HEK293T (cell line): ENCODE results near the gene WDFY1.

Source experiments
- CTCF ChIA-PET: fragments of 350-600 bp; formaldehyde crosslinking; extraction: SDS; loops from one replicate; lab custom pipeline; 2021; ENCODE audit warnings: antibody characterized with exemption, inconsistent platforms; lab: Yijun Ruan, JAX
- POLR2A ChIA-PET: fragments of 350-600 bp; formaldehyde crosslinking; extraction: SDS; loops from one replicate; lab custom pipeline; 2020; ENCODE audit warnings: antibody characterized with exemption, inconsistent platforms; lab: Yijun Ruan, JAX
- DNase-seq: peaks from one replicate; pipeline ENCODE4 v3.0.0; 2012; ENCODE audit warnings: mixed read lengths; ENCODE audit errors: extremely low spot score
- ARNT ChIP-seq: fragments of 450-650 bp; IDR thresholded peaks from 2 replicates; pipeline ENCODE4 v1.6.1; 2017; ENCODE audit warnings: mild to moderate bottlenecking
- BHLHE40 ChIP-seq: fragments of 450-650 bp; IDR thresholded peaks from 2 replicates; pipeline ENCODE4 v1.6.1; 2016; ENCODE audit warnings: mild to moderate bottlenecking, moderate library complexity, borderline replicate concordance
- CTBP1 ChIP-seq: fragments of 450-650 bp; IDR thresholded peaks from 2 replicates; pipeline ENCODE4 v1.6.1; 2016; ENCODE audit warnings: borderline replicate concordance
- ELF4 ChIP-seq: fragments of 450-650 bp; IDR thresholded peaks from 2 replicates; pipeline ENCODE4 v1.6.1; 2017; ENCODE audit warnings: antibody characterized with exemption
- FOXA1 ChIP-seq: fragments of 450-650 bp; IDR thresholded peaks from 2 replicates; pipeline ENCODE4 v1.6.1; 2016; ENCODE audit warnings: mild to moderate bottlenecking
- FOXK2 ChIP-seq: fragments of 450-650 bp; IDR thresholded peaks from 2 replicates; pipeline ENCODE4 v1.6.1; 2016; ENCODE audit warnings: mild to moderate bottlenecking
- FOXM1 ChIP-seq: fragments of 450-650 bp; IDR thresholded peaks from 2 replicates; pipeline ENCODE4 v1.6.1; 2017; ENCODE audit warnings: mild to moderate bottlenecking, borderline replicate concordance
- HDGF ChIP-seq: fragments of 450-650 bp; IDR thresholded peaks from 2 replicates; pipeline ENCODE4 v1.6.1; 2017; ENCODE audit warnings: antibody characterized with exemption, borderline replicate concordance
- L3MBTL2 ChIP-seq: fragments of 450-650 bp; conservative IDR thresholded peaks from 2 replicates; pipeline ENCODE4 v1.6.1; 2016; ENCODE audit warnings: mild to moderate bottlenecking
- LEF1 ChIP-seq: fragments of 450-650 bp; IDR thresholded peaks from 2 replicates; pipeline ENCODE4 v1.6.1; 2017; ENCODE audit warnings: mild to moderate bottlenecking, borderline replicate concordance
- NFRKB ChIP-seq: fragments of 450-650 bp; IDR thresholded peaks from 2 replicates; pipeline ENCODE4 v1.6.1; 2016; ENCODE audit warnings: mild to moderate bottlenecking, moderate library complexity
- SP1 ChIP-seq: fragments of 450-650 bp; IDR thresholded peaks from 2 replicates; pipeline ENCODE4 v1.6.1; 2017
- SUZ12 ChIP-seq: fragments of 450-650 bp; IDR thresholded peaks from 2 replicates; pipeline ENCODE4 v1.6.1; 2016; ENCODE audit warnings: mild to moderate bottlenecking
- TARDBP ChIP-seq: fragments of 450-650 bp; IDR thresholded peaks from 2 replicates; pipeline ENCODE4 v1.6.1; 2016
- ZNF384 ChIP-seq: fragments of 450-650 bp; IDR thresholded peaks from 2 replicates; pipeline ENCODE4 v1.6.1; 2016
- TF ChIP-seq, protein P1 (sequence below): fragments of 450-650 bp; IDR thresholded peaks from 2 replicates; pipeline ENCODE4 v1.6.1; 2016

The WDFY1 gene

DNA sequence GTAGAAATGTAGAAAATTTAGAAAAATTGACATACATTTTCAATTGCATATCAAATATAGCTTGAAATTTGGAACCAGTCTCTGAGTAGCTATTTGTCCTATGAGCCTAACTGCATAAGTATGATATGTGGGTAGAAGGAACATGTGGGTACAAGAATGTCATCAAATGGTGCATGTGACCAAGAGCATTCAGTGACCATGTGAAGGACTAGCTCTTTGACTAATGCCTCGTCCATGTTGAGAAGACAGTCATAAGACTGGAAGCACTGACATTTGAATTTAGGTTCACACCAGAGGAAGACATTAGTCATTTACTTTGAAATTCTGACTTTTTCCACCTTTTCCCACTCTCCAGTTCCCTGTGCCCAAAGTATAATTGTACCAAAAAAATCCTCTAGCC is 24.7 kb upstream of the WDFY1 start:
- no peak for DNase-seq
- POLR2A ChIA-PET, result no interaction called here
- TF ChIP-seq L3MBTL2, result no peak
- CTCF ChIA-PET, result interaction anchor here (0.9 to 2.7 kb wide), 9 partner anchors 8 to 399 kb away, joined by 3 to 23 read pairs (median 4); no protein-coding TSS in a partner anchor

GRCh38 chr2:223969315-223969714 is 24.2 kb upstream of the WDFY1 start:
- POLR2A ChIA-PET, result no interaction called here

GRCh38 chr2:223967981-223968380 is 22.8 kb upstream of the WDFY1 start:
- ChIA-PET POLR2A (no interaction called here), CTCF (no interaction called here)

More at GRCh38 chr2:223969315-223969714, 24.2 kb upstream of the WDFY1 start:
- CTCF ChIA-PET, result interaction anchor here (1.2 to 2.7 kb wide), 7 partner anchors 8 to 400 kb away, joined by 3 to 23 read pairs (median 6); no protein-coding TSS in a partner anchor
- DNase-seq, result no peak
- TF ChIP-seq BHLHE40 (no peak), L3MBTL2 (no peak), ELF4 (no peak), ZNF384 (no peak), ARNT (no peak), FOXK2 (no peak)
- TF ChIP-seq, protein P1, sequence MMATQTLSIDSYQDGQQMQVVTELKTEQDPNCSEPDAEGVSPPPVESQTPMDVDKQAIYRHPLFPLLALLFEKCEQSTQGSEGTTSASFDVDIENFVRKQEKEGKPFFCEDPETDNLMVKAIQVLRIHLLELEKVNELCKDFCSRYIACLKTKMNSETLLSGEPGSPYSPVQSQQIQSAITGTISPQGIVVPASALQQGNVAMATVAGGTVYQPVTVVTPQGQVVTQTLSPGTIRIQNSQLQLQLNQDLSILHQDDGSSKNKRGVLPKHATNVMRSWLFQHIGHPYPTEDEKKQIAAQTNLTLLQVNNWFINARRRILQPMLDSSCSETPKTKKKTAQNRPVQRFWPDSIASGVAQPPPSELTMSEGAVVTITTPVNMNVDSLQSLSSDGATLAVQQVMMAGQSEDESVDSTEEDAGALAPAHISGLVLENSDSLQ, result no peak

DNA sequence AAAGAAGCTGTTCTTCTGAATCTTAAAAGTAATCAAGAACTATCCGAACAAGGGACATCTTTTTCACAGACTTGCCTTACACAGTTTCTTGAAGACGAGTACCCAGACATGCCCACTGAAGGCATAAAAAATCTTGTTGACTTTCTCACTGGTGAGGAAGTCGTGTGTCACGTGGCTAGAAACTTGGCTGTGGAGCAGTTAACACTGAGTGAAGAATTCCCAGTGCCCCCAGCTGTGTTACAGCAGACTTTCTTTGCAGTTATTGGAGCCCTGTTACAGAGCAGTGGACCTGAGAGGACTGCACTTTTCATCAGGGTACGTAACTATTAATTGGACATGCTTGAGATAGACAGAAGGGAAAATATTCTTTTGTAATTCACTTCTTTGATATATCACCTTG is 14.6 kb upstream of the WDFY1 start:
- DNase-seq, result no peak
- TF ChIP-seq SP1 (no peak), LEF1 (no peak), SUZ12 (no peak), HDGF (no peak), FOXK2 (no peak), BHLHE40 (no peak), CTBP1 (no peak), ELF4 (no peak), FOXA1 (no peak), L3MBTL2 (no peak), ZNF384 (no peak), FOXM1 (no peak), NFRKB (no peak)
- ChIA-PET POLR2A (no interaction called here), CTCF (no interaction called here)

More at GRCh38 chr2:223967981-223968380, 22.8 kb upstream of the WDFY1 start:
- DNase-seq, result no peak
- TF ChIP-seq L3MBTL2 (no peak), LEF1 (no peak), BHLHE40 (no peak), FOXA1 (no peak), FOXM1 (no peak), TARDBP (no peak), FOXK2 (no peak), CTBP1 (no peak), SUZ12 (no peak), ARNT (no peak), ELF4 (no peak), ZNF384 (no peak), NFRKB (no peak), HDGF (no peak), SP1 (no peak)
- TF ChIP-seq, protein P1, result no peak

DNA sequence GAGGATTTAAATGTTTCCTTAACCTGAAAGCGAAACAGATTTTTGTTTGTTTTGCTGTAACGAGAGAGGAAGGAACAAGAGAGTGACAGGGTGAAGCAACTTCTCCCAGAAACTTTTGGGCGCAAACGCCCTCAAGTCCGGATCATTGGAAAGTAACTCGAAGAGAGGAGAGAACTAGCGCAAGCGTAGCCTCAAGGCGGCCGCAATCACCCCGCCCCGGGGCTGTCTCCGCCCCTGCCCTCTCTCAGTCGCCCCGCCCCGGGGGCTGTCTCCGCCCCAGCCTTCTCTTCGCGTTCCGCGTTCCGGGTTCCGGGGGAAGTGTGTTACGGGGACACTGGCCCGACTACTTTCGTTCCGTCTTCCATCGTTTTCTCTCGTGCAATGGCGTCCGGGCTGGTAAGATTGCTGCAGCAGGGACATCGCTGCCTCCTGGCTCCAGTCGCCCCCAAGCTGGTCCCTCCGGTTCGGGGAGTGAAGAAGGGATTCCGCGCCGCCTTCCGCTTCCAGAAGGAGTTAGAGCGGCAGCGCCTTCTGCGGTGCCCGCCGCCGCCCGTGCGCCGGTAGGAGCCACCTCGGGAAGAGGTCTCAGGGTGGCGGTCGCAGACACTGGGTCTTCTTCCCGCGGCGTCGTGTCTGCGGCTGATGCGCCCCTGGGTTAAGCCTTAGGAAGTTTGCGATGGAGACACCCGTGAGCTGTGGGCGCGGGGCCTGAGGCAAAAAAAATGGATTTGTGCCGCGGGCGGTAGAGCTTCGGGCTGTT is 12.1 kb upstream of the WDFY1 start, which contains the start of gene MRPL44:
Gene MRPL44, plus strand, starts transcription at position 372 of the 760 bp plus-strand sequence. Its CDS starts 10 bp downstream, at position 382.
- ChIA-PET CTCF (no interaction called here), POLR2A (interaction anchor here (0.5 to 0.9 kb wide), 2 partner anchors 14 to 62 kb away, joined by 3 read pairs; no protein-coding TSS in a partner anchor)
- DNase-seq, result peak; percentile 92
- TF ChIP-seq ELF4 (peak; percentile 93), FOXA1 (no peak), BHLHE40 (no peak), LEF1 (no peak; the same call in 1 of the 2 replicates), FOXM1 (peak; percentile 63; the same call in 1 of the 2 replicates), NFRKB (peak; percentile 98), CTBP1 (peak; percentile 97), L3MBTL2 (0 out of 2 replicates have a peak, but pooled peaks have one; percentile 39), SP1 (no peak), ARNT (peak; percentile 52; the same call in 1 of the 2 replicates)
- TF ChIP-seq, protein P1, result peak; percentile 3; the same call in 1 of the 2 replicates

DNA sequence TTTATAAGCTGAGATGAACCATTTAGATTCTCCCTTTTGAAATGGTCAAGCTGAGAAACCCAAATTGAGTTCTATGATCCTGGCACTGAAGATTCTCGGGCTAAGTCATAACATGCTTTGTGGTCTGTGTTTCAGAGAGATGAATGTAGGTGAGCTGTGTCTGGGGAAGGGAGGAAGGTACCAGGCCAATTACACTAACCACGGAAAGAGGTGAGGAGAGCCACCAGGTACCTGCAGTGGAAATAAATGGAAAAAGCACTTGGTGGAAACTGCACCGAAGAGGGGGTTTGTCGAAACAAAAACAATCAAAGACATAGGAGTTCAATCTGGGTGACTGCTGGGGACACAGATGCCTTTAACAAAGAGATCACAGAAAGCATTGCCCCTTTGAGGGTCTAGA is 11.2 kb upstream of the WDFY1 start:
- ChIA-PET CTCF (no interaction called here), POLR2A (no interaction called here)
- no peak for TF ChIP-seq SUZ12
- no peak for DNase-seq

DNA sequence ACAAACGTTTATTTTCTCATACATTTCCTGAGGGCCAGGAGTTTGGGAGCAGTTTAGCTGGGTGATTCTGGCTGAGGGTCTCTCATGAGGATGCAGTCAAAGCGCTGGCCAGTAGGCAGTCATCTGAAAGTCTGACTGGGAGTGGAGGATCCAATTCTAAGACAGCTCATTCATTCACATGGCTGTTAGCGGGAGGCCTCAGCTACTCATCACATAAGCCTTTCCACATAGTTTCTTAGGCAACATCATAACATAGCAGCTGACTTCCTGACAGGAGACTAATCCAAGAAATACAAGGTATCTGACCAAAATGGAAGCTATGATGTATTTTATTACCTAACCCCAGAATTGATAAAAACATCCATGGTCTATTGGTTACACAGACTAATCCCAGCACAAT is 9.3 kb upstream of the WDFY1 start:
- TF ChIP-seq CTBP1, result no peak
- no peak for TF ChIP-seq NFRKB
- no peak for TF ChIP-seq HDGF
- no peak for TF ChIP-seq FOXM1
- TF ChIP-seq FOXK2, result no peak
- TF ChIP-seq, protein P1, result no peak
- no peak for TF ChIP-seq SP1
- no peak for TF ChIP-seq LEF1
- TF ChIP-seq ZNF384, result no peak
- no peak for DNase-seq
- POLR2A ChIA-PET, result interaction anchor here (1.1 kb wide), 1 partner anchor 9 kb away, joined by 3 read pairs; the partner anchor contains the start of gene WDFY1
- CTCF ChIA-PET, result no interaction called here
